GM18508 (cell line): ENCODE results near the gene UVSSA.
"Not testable (repeated sequence)": the region's sequence is repeated elsewhere in the genome, so short reads cannot be mapped to it uniquely, and the experiment has no call there.

ENCODE experiments used
- ATAC-seq: cut with Tn5 transposase; IDR thresholded peaks from one replicate; pipeline ENCODE4 v1.9.1; 2021; ENCODE audit warnings: moderate number of reproducible peaks; ENCODE audit not compliant: insufficient read depth, unreplicated experiment

UVSSA gene

DNA sequence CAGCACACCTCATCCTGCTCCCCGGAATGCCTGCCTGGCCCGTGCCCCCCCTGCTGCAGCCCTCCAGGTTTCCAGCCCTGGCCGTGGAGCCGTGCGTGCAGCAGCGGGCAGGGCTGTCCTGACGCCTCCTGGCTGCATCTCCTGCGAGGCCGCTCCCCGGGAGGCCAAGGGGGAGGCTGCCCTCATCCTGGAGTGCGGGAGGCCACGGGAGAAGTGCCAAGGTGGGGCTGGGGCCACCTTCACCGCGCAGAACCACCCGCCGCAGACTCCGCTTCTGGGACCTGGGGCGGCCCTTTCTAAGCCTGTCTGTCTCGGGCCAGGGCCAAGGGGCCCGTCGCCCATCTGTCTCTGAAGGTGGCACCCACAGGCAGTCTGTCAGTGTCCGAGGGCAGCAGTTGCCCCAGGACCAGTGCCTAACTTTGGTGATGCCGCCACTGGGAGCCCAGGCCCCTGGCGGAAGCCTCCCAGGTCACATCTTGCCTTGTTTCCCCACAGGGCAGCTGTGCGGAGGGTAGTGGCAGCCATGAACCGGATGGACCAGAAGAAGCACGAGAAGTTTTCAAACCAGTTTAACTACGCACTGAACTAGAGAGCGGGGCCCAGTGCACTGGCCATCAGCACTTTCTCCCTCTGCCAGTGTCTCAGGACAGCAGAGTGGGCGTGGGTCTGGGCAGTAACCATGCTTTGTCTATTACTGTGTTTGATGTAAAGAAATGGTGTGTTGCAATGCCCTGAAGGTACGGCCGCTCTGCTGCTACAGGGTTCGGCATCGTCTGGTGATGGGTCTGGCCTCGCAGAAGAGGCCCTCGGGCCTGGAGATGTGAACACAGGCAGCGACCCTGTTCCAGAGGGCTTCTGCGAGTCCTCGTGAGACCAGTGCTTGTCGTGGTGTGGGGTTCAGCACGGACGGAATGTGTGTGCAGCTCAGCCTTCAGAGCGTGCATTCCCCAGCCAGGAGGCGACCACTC is 38.6 kb downstream of the UVSSA start:
- no peak for ATAC-seq

DNA sequence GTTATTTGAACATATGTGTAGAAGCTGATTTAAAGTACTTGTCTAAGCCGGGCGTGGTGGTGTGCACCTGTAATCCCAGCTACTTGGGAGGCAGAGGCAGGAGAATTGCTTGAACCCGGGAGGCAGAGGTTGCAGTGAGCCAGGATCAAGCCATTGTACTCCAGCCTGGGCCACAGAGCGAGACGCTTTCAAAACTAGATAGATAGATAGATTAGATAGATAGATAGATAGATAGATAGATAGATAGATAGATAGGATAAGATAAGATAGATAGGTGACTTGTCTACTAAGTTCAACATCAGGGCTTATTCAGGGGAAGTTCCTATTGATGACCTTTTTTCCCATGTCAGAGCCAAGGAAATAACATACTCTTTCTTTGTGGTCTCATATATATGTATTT is 46.4 kb downstream of the UVSSA start:
- not testable (repeated sequence) for ATAC-seq

DNA sequence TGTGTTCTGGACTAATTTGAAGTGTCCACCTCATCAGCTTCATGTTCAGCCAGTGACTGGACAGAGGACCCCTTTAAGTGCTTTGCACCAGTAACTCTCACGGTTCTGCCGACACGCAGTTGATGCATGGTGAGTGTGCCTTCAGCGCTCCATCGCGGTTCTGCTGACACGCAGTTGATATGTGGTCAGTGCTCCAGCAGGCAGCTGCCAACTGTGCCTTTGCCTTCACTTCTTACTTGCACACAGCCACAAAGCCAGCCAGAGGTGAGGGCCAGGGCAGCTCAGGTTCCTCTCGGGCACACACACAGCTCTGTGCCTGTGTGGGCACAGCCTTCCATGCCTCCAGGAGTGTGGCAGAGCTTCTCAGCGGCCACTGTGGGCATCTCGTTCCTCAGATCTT is 46.9 kb downstream of the UVSSA start:
- ATAC-seq, result no peak

DNA sequence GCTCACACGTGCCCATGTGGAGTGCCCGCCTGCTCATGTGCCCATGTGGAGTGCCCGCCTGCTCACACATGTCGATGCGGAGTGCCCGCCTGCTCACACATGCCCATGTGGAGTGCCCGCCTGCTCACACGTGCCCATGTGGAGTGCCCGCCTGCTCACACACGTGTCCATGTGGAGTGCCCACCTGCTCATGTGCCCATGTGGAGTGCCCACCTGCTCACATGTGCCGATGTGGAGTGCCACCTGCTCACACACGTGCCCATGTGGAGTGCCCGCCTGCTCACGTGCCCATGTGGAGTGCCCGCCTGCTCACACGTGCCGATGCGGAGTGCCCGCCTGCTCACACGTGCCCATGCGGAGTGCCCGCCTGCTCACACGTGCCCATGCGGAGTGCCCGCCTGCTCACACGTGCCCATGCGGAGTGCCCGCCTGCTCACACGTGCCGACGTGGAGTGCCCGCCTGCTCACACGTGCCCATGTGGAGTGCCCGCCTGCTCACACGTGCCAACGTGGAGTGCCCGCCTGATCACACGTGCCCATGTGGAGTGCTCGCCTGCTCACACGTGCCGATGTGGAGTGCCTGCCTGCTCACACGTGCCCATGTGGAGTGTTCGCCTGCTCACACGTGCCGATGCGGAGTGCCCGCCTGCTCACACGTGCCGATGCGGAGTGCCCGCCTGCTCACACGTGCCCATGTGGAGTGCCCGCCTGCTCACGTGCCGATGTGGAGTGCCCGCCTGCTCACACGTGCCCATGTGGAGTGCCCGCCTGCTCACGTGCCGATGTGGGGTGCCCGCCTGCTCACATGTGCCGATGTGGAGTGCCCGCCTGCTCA is 47.8 kb downstream of the UVSSA start:
- not testable (repeated sequence) for ATAC-seq

DNA sequence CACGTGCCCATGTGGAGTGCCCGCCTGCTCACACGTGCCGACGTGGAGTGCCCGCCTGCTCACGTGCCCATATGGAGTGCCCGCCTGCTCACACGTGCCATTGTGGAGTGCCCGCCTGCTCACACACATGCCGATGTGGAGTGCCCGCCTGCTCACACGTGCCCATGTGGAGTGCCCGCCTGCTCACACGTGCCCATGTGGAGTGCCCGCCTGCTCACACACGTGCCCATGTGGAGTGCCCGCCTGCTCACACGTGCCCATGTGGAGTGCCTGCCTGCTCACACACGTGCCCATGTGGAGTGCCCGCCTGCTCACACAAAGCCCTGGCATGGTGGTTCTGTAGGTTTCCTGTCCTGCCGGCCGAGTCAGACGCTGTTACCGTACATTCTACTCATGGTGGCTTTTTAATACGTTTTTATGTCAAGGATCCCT is 48.4 kb downstream of the UVSSA start:
- not testable (repeated sequence) for ATAC-seq

DNA sequence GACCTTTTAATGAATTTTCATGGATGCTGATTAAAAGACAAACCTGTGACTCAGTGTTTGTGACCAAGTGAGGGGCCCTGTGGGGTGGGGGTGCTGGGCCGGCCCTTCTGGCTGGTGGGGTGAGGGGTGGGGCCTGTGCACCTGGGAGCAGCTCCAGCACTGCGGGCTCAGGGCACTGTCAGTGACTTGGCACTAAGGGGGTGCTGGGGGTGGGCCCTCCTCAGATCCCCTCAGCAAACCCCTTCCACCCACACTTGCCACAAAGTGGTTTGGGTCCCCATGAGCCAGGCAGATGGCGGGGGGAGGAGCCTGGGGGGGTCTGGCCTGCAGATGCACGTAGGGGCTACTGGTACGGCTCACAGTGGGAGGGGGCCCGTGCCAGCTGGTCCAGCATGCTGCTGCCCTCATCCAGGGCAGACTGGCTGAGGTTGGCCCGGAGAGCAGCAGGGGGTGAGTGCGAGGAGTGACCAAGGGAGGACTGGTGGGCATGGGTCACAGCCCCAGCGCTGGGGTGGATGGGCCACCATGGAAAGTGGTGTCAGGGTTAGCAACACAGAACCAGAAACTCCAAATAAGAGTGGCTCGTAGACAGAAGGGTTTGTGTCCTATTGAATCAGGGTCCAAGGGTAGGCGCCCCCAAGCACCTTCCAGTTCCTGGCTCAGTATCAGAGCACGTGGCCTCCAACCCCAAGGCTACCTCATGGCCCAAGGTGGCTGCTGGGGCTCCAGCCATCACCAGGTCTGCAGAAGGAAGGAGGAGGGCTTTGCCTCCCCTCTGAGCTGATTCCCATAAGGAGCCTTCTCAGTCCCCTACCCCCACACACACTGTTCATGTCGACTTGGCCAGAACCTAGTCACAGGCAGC is 49.2 kb downstream of the UVSSA start:
- ATAC-seq, result no peak

DNA sequence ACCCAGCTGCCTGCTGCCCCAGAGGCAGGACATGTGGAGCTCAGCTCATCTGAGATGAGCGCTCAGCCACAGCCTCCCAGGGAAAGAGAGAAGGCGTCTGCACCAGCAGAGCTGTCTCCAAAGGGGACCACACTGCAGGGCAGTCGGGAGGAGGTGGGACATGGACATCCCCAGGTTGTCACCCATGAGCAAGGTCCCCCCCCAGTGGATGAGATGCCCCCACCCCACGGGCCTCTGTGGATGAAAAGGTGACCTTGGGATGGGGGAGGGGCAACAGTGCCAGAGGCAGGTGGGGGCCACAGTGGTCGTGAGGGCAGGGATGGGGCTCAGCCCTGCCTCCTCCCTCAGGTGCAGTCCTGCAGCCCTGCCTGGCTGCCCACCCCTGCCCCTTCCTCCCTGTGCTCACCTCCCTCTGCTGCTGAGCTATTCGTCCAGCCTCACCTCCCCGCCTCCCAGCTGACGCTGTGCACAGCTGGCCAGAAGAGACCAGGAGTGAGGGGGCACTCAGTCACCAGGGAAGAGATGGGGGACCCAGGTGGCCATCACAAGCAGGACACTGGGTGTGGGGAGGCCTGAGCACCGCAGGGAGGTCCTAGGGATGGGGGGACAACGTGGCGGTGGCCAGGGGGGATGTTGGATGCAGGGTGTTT is 49.9 kb downstream of the UVSSA start:
- ATAC-seq, result no peak

DNA sequence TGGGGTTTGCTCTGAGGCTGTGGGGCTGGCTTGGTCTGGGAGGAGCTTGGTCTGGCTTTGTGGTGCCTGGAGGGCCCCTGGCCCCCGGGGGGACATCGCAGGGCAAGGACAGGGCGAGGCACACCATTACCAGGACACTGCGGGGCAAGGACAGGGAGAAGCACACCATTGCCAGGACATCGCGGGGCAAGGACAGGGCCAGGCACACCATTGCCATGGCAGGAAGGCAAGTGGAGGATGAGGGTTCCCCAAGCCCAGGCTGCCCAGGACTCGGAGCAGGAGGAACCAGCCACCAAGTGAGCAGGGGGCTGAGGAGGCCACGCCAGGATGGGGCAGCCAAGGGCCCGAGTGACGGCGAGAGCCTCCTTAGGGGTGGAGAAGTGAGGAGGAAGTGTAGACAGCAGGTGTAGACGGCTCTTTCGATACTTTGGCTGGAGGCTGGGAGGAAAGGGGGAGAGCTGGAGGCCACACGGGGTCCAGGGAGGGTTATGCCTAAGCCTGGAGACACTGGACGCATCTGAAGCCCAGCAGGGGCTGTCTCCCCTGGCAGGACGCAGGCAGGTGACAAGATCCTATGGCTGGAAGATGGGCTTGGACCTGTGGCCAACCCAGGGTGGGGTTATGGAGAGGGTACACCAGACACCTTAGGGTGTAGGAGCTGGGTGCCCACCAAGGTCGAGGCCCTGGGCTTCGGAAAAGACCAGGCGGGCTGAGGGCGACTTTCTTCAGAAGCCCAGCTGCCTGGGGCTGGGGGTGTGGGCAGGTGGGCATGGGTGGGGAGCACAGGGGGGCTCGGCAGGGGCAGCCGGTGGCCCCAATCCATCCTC is 51.9 kb downstream of the UVSSA start:
- no peak for ATAC-seq

DNA sequence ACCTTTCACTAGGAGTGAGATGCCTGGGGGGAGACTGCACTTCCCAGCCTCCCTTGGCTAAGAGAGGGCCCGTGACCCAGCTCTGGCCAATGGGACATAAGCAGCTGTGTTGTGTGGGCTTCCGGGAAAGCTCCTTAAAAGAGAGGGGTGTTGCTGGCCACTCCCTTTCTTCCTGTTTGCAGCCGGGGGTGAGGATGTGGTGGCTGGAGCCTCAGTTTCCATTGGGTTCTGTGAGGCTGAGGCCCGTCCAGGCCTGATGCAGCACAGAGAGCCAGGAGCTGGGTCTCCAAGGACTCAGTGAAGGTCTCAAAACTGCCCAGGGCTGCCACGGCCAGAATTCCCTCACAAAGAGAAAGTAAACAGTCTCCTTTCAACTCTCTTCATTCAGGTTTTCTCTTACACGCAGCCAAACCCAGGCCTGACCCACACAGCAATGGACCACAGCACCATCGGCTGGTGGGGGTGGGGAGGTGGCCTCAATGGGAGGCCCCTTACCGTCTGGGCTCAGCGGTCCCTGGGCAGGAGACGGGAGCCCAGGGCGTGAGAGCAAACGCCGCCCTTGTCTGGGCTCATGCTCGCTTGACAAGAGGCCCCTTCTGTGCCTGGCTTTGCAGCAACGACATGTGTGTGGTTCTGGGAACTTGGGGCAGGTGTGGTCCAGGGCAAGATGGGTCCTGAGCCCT is 52.6 kb downstream of the UVSSA start:
- ATAC-seq, result no peak

DNA sequence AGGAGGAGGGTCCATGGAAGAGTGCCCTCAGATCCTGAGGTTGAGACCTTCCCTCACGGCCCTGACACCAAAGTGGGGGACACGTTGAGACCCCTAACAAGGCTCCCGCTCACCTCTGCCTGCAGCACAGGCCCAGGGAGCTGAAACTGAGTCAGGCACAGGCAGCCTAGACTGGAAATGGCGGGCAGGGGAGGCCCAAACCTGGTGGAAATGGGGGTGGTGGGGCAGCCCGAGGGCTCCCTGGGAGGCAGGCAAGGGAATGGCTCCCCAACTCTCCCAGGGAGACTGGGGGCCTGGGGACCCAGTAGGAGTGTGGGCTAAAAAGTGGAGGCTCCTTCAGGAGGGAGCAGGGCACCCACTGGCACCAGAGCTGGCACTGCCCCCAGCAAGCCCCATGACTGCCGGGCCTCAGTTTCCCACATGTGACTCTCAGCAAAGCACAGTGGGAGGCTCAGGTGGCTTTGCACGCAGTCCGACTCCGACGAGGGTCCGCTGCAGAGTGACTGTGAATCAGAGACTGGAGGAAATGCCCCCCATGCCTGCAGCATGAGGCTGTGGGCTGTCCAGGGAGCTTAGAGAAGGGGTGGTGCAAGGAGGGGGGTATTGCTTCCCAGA is 53.3 kb downstream of the UVSSA start:
- ATAC-seq, result no peak

DNA sequence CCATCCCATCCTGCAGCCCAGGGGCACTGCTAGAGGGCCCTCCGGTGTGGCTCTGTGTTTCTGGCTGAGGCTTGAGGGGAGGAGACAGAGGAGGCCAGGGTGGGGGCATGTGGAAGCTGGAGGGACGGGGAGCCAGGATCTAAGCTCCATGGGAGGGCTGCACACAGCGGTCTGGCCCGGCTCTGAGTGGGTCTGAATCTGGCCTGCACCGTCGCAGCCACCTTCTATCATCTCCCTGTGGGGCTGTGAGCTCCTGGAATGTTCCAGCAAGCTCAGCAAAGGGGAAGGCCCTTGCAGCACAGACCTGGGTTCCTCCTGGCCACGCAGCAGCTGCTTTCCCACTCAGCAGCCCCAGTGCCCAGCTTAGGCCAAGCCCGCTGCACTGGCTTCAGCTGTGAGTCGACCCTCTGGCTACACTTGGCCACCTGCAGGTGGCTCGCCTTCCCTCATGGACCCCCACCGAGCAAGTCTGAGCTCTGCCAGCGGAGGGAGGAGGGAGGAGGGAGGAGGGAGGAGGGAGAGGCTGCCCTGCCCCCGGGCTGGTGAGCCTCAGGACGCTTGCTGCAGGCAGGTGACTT is 53.9 kb downstream of the UVSSA start:
- no peak for ATAC-seq

DNA sequence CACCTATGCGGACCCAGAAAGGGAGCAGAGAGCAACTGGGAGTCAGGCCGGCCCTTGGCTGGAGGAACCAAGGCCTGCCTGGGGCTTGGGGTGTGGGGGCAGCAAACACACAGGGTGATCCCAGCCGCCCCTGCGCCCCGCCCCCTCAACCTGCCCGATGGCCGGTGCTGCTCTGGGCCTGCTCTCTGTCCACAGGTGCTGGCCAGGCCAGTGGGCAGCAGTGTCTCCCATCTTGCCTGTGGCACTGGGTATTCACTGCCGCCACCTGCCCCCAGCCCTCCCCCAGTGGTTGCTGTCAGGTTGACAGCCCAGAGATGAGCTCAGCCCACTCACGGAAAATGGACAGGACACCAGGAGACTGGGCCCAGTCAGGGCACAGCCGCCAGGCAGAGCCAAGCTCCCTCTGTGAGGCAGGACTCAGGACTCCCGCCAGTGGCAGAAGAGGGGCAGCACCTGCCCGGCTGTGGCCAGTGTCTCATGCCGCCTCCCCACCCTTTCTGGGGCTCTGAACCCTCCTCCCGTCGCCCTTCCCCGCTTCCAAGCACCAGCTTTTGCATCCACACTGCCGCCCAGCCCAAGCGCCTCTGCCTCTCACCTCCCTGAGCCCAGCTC is 54.5 kb downstream of the UVSSA start:
- ATAC-seq, result no peak

DNA sequence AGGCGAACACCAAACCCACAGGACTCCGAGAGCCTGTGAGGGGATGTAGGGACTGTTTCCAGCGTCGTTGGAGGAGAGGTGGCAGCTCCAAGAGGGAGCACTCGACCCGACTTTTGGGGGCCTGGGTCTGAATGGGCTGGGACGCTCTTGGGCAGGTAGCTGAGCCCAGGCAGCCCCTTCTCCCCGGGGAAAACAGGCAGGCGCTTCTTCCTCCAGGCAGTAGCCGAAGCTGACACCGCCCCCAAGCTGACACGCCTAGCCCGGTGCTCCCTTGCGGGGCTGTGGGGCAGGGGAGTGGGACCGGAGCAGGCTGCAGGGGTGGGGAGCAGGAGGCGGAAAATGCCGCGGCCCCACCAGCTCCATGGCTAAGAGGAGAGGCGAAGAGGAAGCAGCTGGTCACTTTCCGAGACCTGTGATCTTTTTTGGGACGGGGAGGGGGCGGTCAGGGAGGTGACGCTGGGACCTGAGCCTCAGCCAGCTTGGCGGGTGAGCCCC is 55.1 kb downstream of the UVSSA start:
- no peak for ATAC-seq

DNA sequence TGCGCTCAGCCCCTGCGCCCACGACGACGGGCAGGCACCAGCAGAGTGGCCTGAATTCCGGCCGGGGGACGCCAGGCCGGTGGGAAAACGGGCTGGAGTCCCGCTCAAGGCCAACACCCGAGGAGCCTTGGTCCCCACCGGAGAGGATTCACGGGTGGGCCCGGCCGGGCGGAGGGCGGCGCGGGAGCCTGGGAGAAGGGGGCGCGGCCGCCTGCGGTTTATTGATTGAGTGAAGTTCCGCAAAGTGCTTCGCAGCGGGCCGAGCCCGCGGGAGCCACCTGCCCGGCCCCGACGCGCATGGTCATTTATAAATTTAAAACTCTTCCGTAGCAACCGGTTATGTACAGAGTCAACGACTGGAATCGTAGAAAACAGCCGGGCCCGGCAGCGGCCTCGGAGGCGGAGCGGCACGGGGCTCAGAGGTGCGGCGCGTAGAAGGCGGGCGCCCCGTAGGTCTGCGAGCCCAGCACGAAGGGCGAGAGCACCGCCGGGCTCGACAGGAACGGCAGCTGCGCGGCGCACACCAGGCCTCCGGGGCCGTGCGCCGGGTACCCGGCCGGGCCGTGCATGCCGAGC is 55.6 kb downstream of the UVSSA start:
- ATAC-seq, result no peak

DNA sequence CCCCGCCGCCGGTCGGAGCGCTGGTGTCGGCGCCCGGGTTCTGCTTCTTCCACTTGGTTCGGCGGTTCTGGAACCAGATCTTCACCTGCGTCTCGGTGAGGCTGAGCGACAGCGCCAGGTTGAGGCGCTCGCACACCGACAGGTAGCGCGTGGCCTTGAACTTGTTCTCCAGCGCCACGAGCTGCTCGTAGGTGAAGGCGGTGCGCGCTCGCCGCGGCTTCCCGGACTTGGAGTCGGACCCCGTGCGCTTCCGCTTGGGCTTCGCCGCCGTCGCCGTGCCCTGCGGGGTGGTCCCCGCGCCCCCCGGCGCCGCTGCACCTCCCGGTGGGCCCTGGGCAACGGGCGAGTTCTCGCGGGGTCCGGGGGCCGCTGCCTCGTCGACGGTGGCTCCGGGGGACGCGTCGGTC is 56.2 kb downstream of the UVSSA start:
- no peak for ATAC-seq
